ENCODE measurements around the gene MYO3A.

MYO3A gene

DNA sequence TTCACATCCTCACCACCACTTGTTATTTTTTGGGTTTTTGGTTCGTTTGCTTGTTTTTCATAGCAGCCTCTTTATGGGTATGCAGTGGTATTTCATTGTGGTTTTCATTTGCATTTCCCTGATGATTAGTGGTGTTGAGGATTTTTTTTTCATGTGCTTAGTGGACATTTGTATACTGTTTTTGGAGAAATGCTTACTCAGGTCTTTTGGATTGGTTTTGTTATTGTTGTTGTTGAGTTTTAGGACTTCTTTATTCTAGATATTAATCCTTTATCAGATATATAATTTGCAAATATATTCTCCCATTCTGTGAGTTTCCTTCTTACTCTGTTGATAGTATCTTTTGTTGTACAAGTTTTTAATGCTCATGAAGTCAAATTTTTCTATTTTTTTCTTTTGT lies 325.3 kb downstream of the MYO3A start:
- Histone ChIP-seq H3K4me1 (no peaks in the 10 kb centered on the region), H2AFZ (no peak overlapping the region), H3K27ac (no peak overlapping the region), H3K4me3 (ENCODE audit: low read depth, low read length) (no peak overlapping the region), H3K4me2 (ENCODE audit: low read length) (no peak overlapping the region), H3K27me3 (ENCODE audit: control insufficient read depth, insufficient read depth, low read length) (no peaks in the 10 kb centered on the region), H3K36me3 (ENCODE audit: control insufficient read depth, insufficient read depth, low read length) (no peaks in the 10 kb centered on the region), H3K9ac (no peak overlapping the region), H3K79me2 (no peaks in the 10 kb centered on the region), H3K9me3 (ENCODE audit: control insufficient read depth, low read length) (no peaks in the 10 kb centered on the region)
- TF ChIP-seq CTCF (IDR thresholded peaks at IDR 0.05): no peak

All from parathyroid adenoma (tissue), 2 donors.